ENCODE data around the gene TIMP4. TPM values are rescaled to one million over a fixed set of nuclear protein-coding genes. Genes with fewer than 3 reads are reported as not detected.
A peak's percentile ranks its signal among the peaks of the same experiment; 100 is the strongest.

The TIMP4 gene
- total RNA-seq, 2 donors from 2014 or later = 29.1 to 31.1 TPM

DNA sequence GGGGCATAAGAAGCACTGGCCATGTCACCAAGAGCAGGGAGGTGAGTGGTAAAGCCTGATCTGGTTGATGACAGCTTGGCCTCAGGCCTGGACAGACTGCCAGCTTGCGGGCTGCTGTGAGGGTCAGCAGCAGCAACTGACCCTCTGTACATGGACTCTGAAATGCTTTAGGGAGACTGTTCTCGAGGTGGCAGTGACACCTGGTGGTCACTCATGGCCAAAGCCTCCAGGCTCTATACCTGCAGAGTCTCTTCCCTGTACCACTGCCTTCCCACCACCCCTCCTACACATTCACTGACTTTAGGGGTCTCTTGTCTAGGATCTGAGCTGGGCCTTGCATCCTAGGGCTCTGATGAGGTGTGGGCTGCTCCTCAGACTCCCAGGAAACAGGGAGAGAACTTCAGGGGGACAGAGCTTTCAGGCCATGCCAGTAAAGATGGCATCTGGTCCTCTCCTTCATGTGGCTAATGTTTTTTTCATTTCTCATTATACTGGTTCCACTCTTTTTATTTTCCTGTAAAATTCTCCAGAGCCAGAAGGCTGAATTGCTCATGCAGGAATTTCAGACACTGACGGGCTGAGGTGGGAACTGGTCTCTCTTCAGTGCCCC is 17.2 kb upstream of the TIMP4 start:
- Histone ChIP-seq H3K36me3 (no peaks in the 10 kb centered on the region), H3K9me3 (peaks cover 0 to 15% of the 10 kb centered on the region in 2 donors), H3K27ac (no peak overlapping the region), H3K4me3 (no peak overlapping the region), H3K4me1 (peaks cover 0 to 28% of the 10 kb centered on the region in 2 donors), H3K27me3 (no peaks in the 10 kb centered on the region)
- TF ChIP-seq, protein P1, sequence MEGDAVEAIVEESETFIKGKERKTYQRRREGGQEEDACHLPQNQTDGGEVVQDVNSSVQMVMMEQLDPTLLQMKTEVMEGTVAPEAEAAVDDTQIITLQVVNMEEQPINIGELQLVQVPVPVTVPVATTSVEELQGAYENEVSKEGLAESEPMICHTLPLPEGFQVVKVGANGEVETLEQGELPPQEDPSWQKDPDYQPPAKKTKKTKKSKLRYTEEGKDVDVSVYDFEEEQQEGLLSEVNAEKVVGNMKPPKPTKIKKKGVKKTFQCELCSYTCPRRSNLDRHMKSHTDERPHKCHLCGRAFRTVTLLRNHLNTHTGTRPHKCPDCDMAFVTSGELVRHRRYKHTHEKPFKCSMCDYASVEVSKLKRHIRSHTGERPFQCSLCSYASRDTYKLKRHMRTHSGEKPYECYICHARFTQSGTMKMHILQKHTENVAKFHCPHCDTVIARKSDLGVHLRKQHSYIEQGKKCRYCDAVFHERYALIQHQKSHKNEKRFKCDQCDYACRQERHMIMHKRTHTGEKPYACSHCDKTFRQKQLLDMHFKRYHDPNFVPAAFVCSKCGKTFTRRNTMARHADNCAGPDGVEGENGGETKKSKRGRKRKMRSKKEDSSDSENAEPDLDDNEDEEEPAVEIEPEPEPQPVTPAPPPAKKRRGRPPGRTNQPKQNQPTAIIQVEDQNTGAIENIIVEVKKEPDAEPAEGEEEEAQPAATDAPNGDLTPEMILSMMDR (IDR thresholded peaks at IDR 0.05) = peak; percentile 72 to 95
- peak; percentile 78 for DNase-seq (ENCODE audit: low spot score)

DNA sequence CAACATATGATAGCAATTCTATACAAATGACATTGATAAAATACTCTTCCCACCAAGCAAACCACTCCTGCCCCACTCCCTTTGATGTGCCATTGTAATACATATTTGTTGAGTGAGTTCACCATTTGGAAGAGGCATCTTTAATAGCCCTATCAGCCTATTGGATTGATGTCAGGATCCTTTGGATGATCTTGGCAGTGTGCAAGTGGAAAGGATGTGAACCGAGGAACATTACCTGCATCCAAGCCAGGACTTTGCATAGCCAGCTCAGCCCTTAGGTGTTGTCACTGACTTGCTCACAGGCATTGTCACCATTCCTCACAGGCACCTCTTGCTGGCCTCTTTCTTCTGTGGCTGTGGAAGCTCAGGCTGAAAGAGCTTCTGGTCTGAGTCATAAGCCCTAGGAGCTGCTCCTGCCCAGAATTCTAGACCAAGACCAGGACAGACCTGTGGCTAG is 16.5 kb upstream of the TIMP4 start:
- Histone ChIP-seq H3K4me1 (peaks cover 0 to 28% of the 10 kb centered on the region in 2 donors), H3K27me3 (no peaks in the 10 kb centered on the region), H3K27ac (no peak overlapping the region), H3K36me3 (no peaks in the 10 kb centered on the region), H3K4me3 (no peak overlapping the region), H3K9me3 (peaks cover 0 to 15% of the 10 kb centered on the region in 2 donors)
- TF ChIP-seq, protein P1 (IDR thresholded peaks at IDR 0.05) = no peak
- DNase-seq (ENCODE audit: low spot score) = no peak

DNA sequence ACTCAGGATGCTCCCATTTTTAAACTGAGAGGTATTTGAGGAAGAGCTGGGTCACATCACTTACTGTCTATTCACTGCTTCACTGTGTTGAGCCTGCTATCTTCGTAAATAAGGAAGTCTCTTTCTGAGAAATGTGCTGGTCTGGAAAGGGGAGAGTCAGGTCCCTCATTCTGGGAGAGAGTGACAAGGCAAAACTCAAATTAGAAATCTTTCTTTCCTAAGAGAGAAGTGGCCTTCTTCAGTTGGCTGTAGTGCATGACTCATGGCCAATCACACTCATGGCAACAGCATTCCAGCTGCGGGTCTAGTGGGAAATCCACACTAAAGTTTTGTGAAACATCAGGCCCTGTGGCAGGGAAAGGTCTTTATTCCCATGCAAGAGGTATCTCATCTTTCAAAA is 11.5 kb upstream of the TIMP4 start:
- H3K4me3 ChIP-seq = no peak overlapping the region
- TF ChIP-seq, protein P1 (IDR thresholded peaks at IDR 0.05) = no peak
- peaks cover 0 to under 1% of the 10 kb centered on the region in 2 donors for H3K4me1 ChIP-seq
- peaks cover 0 to 15% of the 10 kb centered on the region in 2 donors for H3K9me3 ChIP-seq
- H3K27me3 ChIP-seq = no peaks in the 10 kb centered on the region
- peak overlapping the region in 1 of 2 donors; percentile 27 for H3K27ac ChIP-seq
- H3K36me3 ChIP-seq = no peaks in the 10 kb centered on the region
- DNase-seq (ENCODE audit: low spot score) = peak; percentile 74

DNA sequence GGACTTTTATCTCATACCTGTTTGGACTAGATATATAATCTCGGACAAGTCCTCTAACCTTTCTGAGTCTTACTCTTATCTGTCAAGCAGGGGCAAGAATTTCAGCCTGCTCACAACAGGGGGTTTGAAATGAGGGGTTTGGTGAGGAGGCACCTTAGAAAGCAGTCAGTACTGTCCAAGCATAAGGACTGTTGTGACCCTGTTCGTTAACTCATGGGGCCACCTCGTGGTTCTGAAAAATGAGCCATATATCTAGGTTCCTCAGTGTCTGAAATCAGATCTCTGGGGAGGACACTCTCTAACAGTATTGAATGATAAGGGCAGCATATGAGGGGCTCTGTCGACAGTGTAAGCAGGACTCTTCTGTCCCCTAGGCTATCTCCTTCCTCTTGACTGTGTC is 7.2 kb upstream of the TIMP4 start:
- no peak for DNase-seq (ENCODE audit: low spot score)
- Histone ChIP-seq H3K4me3 (no peak overlapping the region), H3K4me1 (no peaks in the 10 kb centered on the region), H3K36me3 (no peaks in the 10 kb centered on the region), H3K9me3 (no peaks in the 10 kb centered on the region), H3K27me3 (no peaks in the 10 kb centered on the region), H3K27ac (no peak overlapping the region)
- TF ChIP-seq, protein P1 (IDR thresholded peaks at IDR 0.05) = no peak

DNA sequence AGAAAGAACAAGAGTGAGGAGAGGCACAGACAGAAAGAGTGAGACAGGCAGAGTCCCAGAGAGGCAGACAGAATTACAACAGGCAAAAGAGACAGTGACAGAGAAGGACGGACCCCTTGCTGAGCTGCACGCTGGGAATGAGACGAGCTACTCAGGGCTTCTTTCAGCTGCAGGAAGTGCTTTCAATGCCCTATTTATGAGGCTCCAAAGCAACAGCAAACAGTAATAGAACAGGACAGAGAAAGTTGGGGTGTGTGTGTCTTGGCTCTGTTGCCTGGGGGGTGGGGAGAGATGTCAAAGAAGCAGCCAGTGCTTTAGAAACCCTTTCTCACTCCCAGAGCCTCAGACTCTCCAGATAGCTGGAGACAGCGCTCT is 502 bp upstream of the TIMP4 start:
- no peak for DNase-seq (ENCODE audit: low spot score)
- peaks cover 0 to 49% of the 10 kb centered on the region in 2 donors for H3K4me1 ChIP-seq
- H3K36me3 ChIP-seq = peaks cover 2% of the 10 kb centered on the region
- no peaks in the 10 kb centered on the region for H3K9me3 ChIP-seq
- peak overlapping the region; percentile 45 to 60 for H3K4me3 ChIP-seq
- TF ChIP-seq, protein P1 (IDR thresholded peaks at IDR 0.05) = no peak
- no peaks in the 10 kb centered on the region for H3K27me3 ChIP-seq
- H3K27ac ChIP-seq = peak overlapping the region; percentile 77 to 83

DNA sequence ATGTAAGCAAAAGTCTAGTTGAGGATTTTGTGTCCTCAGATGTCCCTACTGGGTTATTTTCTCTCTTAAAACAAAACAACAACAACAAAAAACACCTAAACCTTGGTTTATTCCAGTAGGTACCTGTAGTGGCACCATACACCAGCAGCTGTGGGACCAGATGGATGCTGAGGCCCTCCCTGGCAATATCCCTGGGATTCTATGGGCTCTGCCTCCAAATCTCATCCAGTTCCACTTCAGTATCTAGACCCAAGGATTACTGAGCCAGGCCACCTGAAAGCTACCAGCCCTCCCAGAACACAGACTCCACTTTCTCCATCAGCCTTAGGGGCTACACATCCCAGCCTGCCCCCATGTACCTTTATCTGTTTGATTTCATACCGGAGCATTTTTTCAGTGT is 1.7 kb downstream of the TIMP4 start:
- no peak for DNase-seq (ENCODE audit: low spot score)
- TF ChIP-seq, protein P1 (IDR thresholded peaks at IDR 0.05) = no peak
- Histone ChIP-seq H3K27me3 (no peaks in the 10 kb centered on the region), H3K4me1 (peaks cover 0 to 49% of the 10 kb centered on the region in 2 donors), H3K9me3 (no peaks in the 10 kb centered on the region), H3K27ac (peak overlapping the region; percentile 57 to 83), H3K4me3 (peak overlapping the region; percentile 45 to 60), H3K36me3 (peaks cover 21% of the 10 kb centered on the region)
